GM23338 (cell line): ENCODE data around the gene RBM44. TPM values are rescaled to one million over a fixed set of nuclear protein-coding genes. Genes with fewer than 3 reads are reported as not detected.
A peak's percentile ranks its signal among the peaks of the same experiment; 100 is the strongest.

ENCODE experiments used
- ATAC-seq: fragments of 200-7000 bp; cut with Tn5 transposase; 3 replicates; pipeline ENCODE4 v1.9.1; 2020
- DNase-seq: peaks from one replicate; pipeline ENCODE4 v3.0.0-alpha.2; 2015; ENCODE audit warnings: low spot score
- H2AFZ ChIP-seq: fragments of 200-600 bp; sonication (generic); 2 replicates; pipeline ENCODE4 v1.8.0; 2016; ENCODE audit warnings: antibody characterized with exemption, mild to moderate bottlenecking, moderate library complexity
- H3F3A ChIP-seq: fragments of 200-600 bp; sonication (generic); replicated peaks from 2 replicates; pipeline ENCODE4 v1.8.0; 2017; ENCODE audit warnings: antibody characterized with exemption, mixed run types, low read depth
- H3K27ac ChIP-seq: fragments of 200-600 bp; sonication (generic); 2 replicates; pipeline ENCODE4 v1.6.1; 2016; ENCODE audit warnings: low read depth
- H3K27me3 ChIP-seq: fragments of 200-600 bp; sonication (generic); 2 replicates; pipeline ENCODE4 v1.8.0; 2016; ENCODE audit warnings: mild to moderate bottlenecking, mixed run types, moderate library complexity; ENCODE audit not compliant: insufficient read depth
- H3K36me3 ChIP-seq: fragments of 200-600 bp; sonication (generic); 2 replicates; pipeline ENCODE4 v1.8.0; 2016; ENCODE audit warnings: mild to moderate bottlenecking; ENCODE audit not compliant: insufficient read depth
- H3K4me1 ChIP-seq: fragments of 200-600 bp; sonication (generic); 2 replicates; pipeline ENCODE4 v1.8.0; 2016; ENCODE audit warnings: mild to moderate bottlenecking, moderate library complexity; ENCODE audit not compliant: insufficient read depth
- H3K4me2 ChIP-seq: fragments of 200-600 bp; sonication (generic); 2 replicates; pipeline ENCODE4 v1.7.1; 2017; ENCODE audit warnings: mixed run types
- H3K4me3 ChIP-seq: fragments of 200-600 bp; sonication (generic); 2 replicates; pipeline ENCODE4 v1.6.1; 2016; ENCODE audit warnings: mixed run types
- H3K79me2 ChIP-seq: fragments of 200-600 bp; sonication (generic); replicated peaks from 2 replicates; pipeline ENCODE4 v1.8.0; 2017; ENCODE audit warnings: mild to moderate bottlenecking; ENCODE audit not compliant: insufficient read depth
- H3K9me2 ChIP-seq: fragments of 200-600 bp; sonication (generic); 2 replicates; pipeline ENCODE4 v1.8.0; 2017; ENCODE audit not compliant: insufficient read depth
- H4K20me1 ChIP-seq: fragments of 200-600 bp; sonication (generic); replicated peaks from 2 replicates; pipeline ENCODE4 v1.8.0; 2017; ENCODE audit warnings: mild to moderate bottlenecking; ENCODE audit not compliant: insufficient read depth
- H3K27ac Mint-ChIP-seq: 2 replicates; pipeline ENCODE4 v1.8.0; 2020; ENCODE audit warnings: inconsistent platforms, mild to moderate bottlenecking, moderate library complexity, mixed read lengths
- H3K27me3 Mint-ChIP-seq: 3 replicates; pipeline ENCODE4 v1.8.0; 2022; ENCODE audit warnings: low read depth, mild to moderate bottlenecking, moderate library complexity, mixed read lengths, inconsistent platforms; ENCODE audit not compliant: insufficient read depth, poor library complexity
- H3K36me3 Mint-ChIP-seq: 3 replicates; pipeline ENCODE4 v1.8.0; 2021; ENCODE audit warnings: low read depth, mild to moderate bottlenecking, inconsistent platforms, moderate library complexity, mixed read lengths
- H3K4me1 Mint-ChIP-seq: 3 replicates; pipeline ENCODE4 v1.8.0; 2020; ENCODE audit warnings: mild to moderate bottlenecking, inconsistent platforms, mixed read lengths
- H3K4me3 Mint-ChIP-seq: 3 replicates; pipeline ENCODE4 v1.8.0; 2021; ENCODE audit warnings: moderate library complexity, mild to moderate bottlenecking, inconsistent platforms, mixed read lengths
- H3K9me3 Mint-ChIP-seq: 3 replicates; pipeline ENCODE4 v1.8.0; 2020; ENCODE audit warnings: moderate library complexity, mild to moderate bottlenecking, inconsistent platforms, mixed read lengths
- CREB1 ChIP-seq: fragments of 250-450 bp; sonication (Bioruptor Pico); IDR thresholded peaks from 2 replicates; pipeline ENCODE4 v1.5.0; 2020; ENCODE audit warnings: low read depth, mild to moderate bottlenecking, moderate library complexity
- CTCF ChIP-seq, 2 experiments: fragments of 200-600 bp in 1 of 2; sonication (generic) in 1 of 2; conservative IDR thresholded peaks; 2 replicates each; pipeline versions ENCODE4 v1.5.1 to v1.6.1; 2016 to 2017; ENCODE audit warnings: antibody characterized with exemption in 2 of 2, low read depth in 2 of 2, mild to moderate bottlenecking in 2 of 2, moderate library complexity in 1 of 2
- EZH2phosphoT487 ChIP-seq: fragments of 200-600 bp; sonication (generic); IDR thresholded peaks from one replicate; pipeline ENCODE4 v1.8.1; 2018; ENCODE audit warnings: antibody characterized with exemption; ENCODE audit not compliant: unreplicated experiment
- JUNB ChIP-seq: IDR thresholded peaks from one replicate; pipeline ENCODE4 v1.6.1; 2016; ENCODE audit warnings: antibody characterized with exemption; ENCODE audit not compliant: unreplicated experiment
- NANOG ChIP-seq: IDR thresholded peaks from 2 replicates; pipeline ENCODE4 v1.6.1; 2016; ENCODE audit warnings: antibody characterized with exemption, borderline replicate concordance
- POLR2AphosphoS5 ChIP-seq: IDR thresholded peaks from 2 replicates; pipeline ENCODE4 v1.6.1; 2016; ENCODE audit warnings: antibody characterized with exemption, low read depth
- REST ChIP-seq: IDR thresholded peaks from one replicate; pipeline ENCODE4 v1.6.1; 2018; ENCODE audit warnings: antibody characterized with exemption; ENCODE audit not compliant: unreplicated experiment
- STAT1 ChIP-seq: IDR thresholded peaks from one replicate; pipeline ENCODE4 v1.6.1; 2016; ENCODE audit warnings: antibody characterized with exemption; ENCODE audit not compliant: unreplicated experiment
- ZNF114 ChIP-seq: fragments of 250-450 bp; sonication (Bioruptor Pico); IDR thresholded peaks from 2 replicates; pipeline ENCODE4 v1.5.0; 2020; ENCODE audit warnings: mild to moderate bottlenecking, moderate library complexity
- polyA plus RNA-seq: library from polyadenylated mRNA; unstranded; fragments of >200 nt; fragmentation: Nextera tagmentation; extraction: Ambion mirVana; gene quantifications from 2 replicates; pipeline ENCODE4 v1.2.1, GENCODE V29; 2016
- total RNA-seq: library from RNA; depleted of rRNA; stranded (reverse); fragments of >200 nt; shearing (Covaris generic); gene quantifications from 2 replicates; pipeline ENCODE4 v1.2.3, GENCODE V29; 2014

The RBM44 gene
- total and polyA plus RNA-seq, 2 experiments from 2014 or later: 0.29 to 0.87 TPM

- no peak for ATAC-seq
- Mint-ChIP-seq H3K4me1 (no peaks in the 10 kb centered on the region), H3K4me3 (no peak overlapping the region), H3K27ac (no peak overlapping the region), H3K27me3 (peaks cover 3% of the 10 kb centered on the region), H3K9me3 (no peaks in the 10 kb centered on the region; the same call in 2 of the 3 replicates), H3K36me3 (no peaks in the 10 kb centered on the region)
- H3K9me2 ChIP-seq: no peaks in the 10 kb centered on the region
- no peak overlapping the region for H3K4me3 ChIP-seq
- H3K4me2 ChIP-seq: no peak overlapping the region
- H3K79me2 ChIP-seq: no peaks in the 10 kb centered on the region
- H3K27ac ChIP-seq: no peak overlapping the region
- H3K4me1 ChIP-seq: no peaks in the 10 kb centered on the region
- H3K36me3 ChIP-seq: no peaks in the 10 kb centered on the region
- H2AFZ ChIP-seq: no peak overlapping the region
- H4K20me1 ChIP-seq: no peaks in the 10 kb centered on the region
- H3F3A ChIP-seq: no peaks in the 10 kb centered on the region
- no peaks in the 10 kb centered on the region for H3K27me3 ChIP-seq
- TF ChIP-seq JUNB (no peak), ZNF114 (CRISPR knock-in tag) (no peak), CREB1 (CRISPR knock-in tag) (no peak), EZH2phosphoT487 (no peak), REST (no peak), NANOG (no peak), CTCF (conservative IDR thresholded peaks at IDR 0.05; ENCODE audit: low read depth in 2 of 2) (no peak)
- no peak for DNase-seq
Measured at GRCh38 chr2:237797253-237797652, 1.3 kb upstream of the RBM44 start.

- no peaks in the 10 kb centered on the region for H3K27me3 ChIP-seq
- Mint-ChIP-seq H3K9me3 (no peaks in the 10 kb centered on the region; the same call in 2 of the 3 replicates), H3K4me1 (no peaks in the 10 kb centered on the region), H3K27ac (no peak overlapping the region), H3K27me3 (peaks cover 3% of the 10 kb centered on the region), H3K36me3 (no peaks in the 10 kb centered on the region), H3K4me3 (no peak overlapping the region)
- H2AFZ ChIP-seq: no peak overlapping the region
- peak; percentile 17 for DNase-seq
- H3K36me3 ChIP-seq: no peaks in the 10 kb centered on the region
- ATAC-seq: no peak
- H3F3A ChIP-seq: no peaks in the 10 kb centered on the region
- H4K20me1 ChIP-seq: no peaks in the 10 kb centered on the region
- no peak overlapping the region for H3K4me3 ChIP-seq
- no peaks in the 10 kb centered on the region for H3K4me1 ChIP-seq
- TF ChIP-seq REST (no peak), EZH2phosphoT487 (no peak), NANOG (no peak), POLR2AphosphoS5 (no peak), STAT1 (no peak)
- H3K27ac ChIP-seq: no peak overlapping the region
- no peaks in the 10 kb centered on the region for H3K9me2 ChIP-seq
- no peak overlapping the region for H3K4me2 ChIP-seq
- H3K79me2 ChIP-seq: no peaks in the 10 kb centered on the region
Measured at GRCh38 chr2:237799060-237799428, 465 bp downstream of the RBM44 start.
